GM23248 (cell line): ENCODE results near the gene DIABLO. TPM values are rescaled to one million over a fixed set of nuclear protein-coding genes. Genes with fewer than 3 reads are reported as not detected.

Experiments
- DNase-seq: peaks from one replicate; pipeline ENCODE4 v3.0.0-alpha.2; 2015
- H2AFZ ChIP-seq: fragments of 200-600 bp; sonication (generic); 2 replicates; pipeline ENCODE4 v1.6.1; 2016; ENCODE audit warnings: antibody characterized with exemption
- H3F3A ChIP-seq: fragments of 200-600 bp; sonication (generic); 2 replicates; pipeline ENCODE4 v1.6.1; 2016; ENCODE audit warnings: mild to moderate bottlenecking, antibody characterized with exemption, mixed run types; ENCODE audit not compliant: insufficient read depth
- H3K27ac ChIP-seq: fragments of 200-600 bp; sonication (generic); 2 replicates; pipeline ENCODE4 v1.5.1; 2016; ENCODE audit warnings: mild to moderate bottlenecking
- H3K27me3 ChIP-seq: fragments of 200-600 bp; sonication (generic); replicated peaks from 2 replicates; pipeline ENCODE4 v1.6.1; 2016; ENCODE audit warnings: mild to moderate bottlenecking; ENCODE audit not compliant: insufficient read depth
- H3K36me3 ChIP-seq: fragments of 200-600 bp; sonication (generic); 2 replicates; pipeline ENCODE4 v1.6.1; 2016; ENCODE audit warnings: low read depth, mild to moderate bottlenecking
- H3K4me1 ChIP-seq: fragments of 200-600 bp; sonication (generic); 2 replicates; pipeline ENCODE4 v1.6.1; 2016; ENCODE audit warnings: mild to moderate bottlenecking; ENCODE audit not compliant: insufficient read depth
- H3K4me2 ChIP-seq: fragments of 200-600 bp; sonication (generic); one replicate; pipeline ENCODE4 v1.6.1; 2016; ENCODE audit warnings: mild to moderate bottlenecking; ENCODE audit not compliant: unreplicated experiment
- H3K4me3 ChIP-seq: fragments of 200-600 bp; sonication (generic); 2 replicates; pipeline ENCODE4 v1.5.1; 2016; ENCODE audit warnings: mild to moderate bottlenecking
- H3K79me2 ChIP-seq: fragments of 200-600 bp; sonication (generic); 2 replicates; pipeline ENCODE4 v1.6.1; 2016; ENCODE audit warnings: mild to moderate bottlenecking; ENCODE audit not compliant: insufficient read depth
- H3K9ac ChIP-seq: fragments of 200-600 bp; sonication (generic); 2 replicates; pipeline ENCODE4 v1.6.1; 2016; ENCODE audit warnings: mild to moderate bottlenecking
- H3K9me2 ChIP-seq: fragments of 200-600 bp; sonication (generic); 2 replicates; pipeline ENCODE4 v1.6.1; 2016; ENCODE audit warnings: mixed run types, mild to moderate bottlenecking, moderate library complexity; ENCODE audit not compliant: insufficient read depth
- H3K9me3 ChIP-seq: fragments of 200-600 bp; sonication (generic); one replicate; pipeline ENCODE4 v1.6.1; 2017; ENCODE audit warnings: low read depth
- H4K20me1 ChIP-seq: fragments of 200-600 bp; sonication (generic); 2 replicates; pipeline ENCODE4 v1.6.0; 2016; ENCODE audit not compliant: insufficient read depth
- EZH2 ChIP-seq: fragments of 200-600 bp; sonication (generic); IDR thresholded peaks from 2 replicates; pipeline ENCODE4 v1.6.1; 2018; ENCODE audit warnings: antibody characterized with exemption, mild to moderate bottlenecking; ENCODE audit not compliant: insufficient read depth, poor library complexity, severe bottlenecking
- EZH2phosphoT487 ChIP-seq: fragments of 200-600 bp; sonication (generic); IDR thresholded peaks from 2 replicates; pipeline ENCODE4 v1.6.1; 2018; ENCODE audit warnings: antibody characterized with exemption, moderate library complexity, mild to moderate bottlenecking, low read depth; ENCODE audit not compliant: insufficient read depth
- WGBS, 2 experiments: methylation state at CpG; one replicate each; pipeline ENCODE4 v1.1.6; 2015 to 2017; ENCODE audit warnings: low lambda C conversion rate in 2 of 2, low coverage in 1 of 2; ENCODE audit errors: missing lambda C conversion rate in 2 of 2; 5-methylcytosine and 5-hydroxymethylcytosine counted together
- in situ Hi-C: fragments of 300-500 bp; cut with MboI; formaldehyde crosslinking; loops from 2 replicates; pipeline ENCODE4 v1.15.0; 2020
- polyA plus RNA-seq: library from polyadenylated mRNA; unstranded; fragments of >200 nt; fragmentation: Nextera tagmentation; extraction: Ambion mirVana; gene quantifications from 2 replicates; pipeline ENCODE4 v1.2.1, GENCODE V29; 2016
- total RNA-seq: library from RNA; depleted of rRNA; stranded (reverse); fragments of >200 nt; shearing (Covaris generic); gene quantifications from 2 replicates; pipeline ENCODE4 v1.2.3, GENCODE V29; 2014; rRNA removed

DIABLO gene
- total RNA-seq (45.4 and 50.6 TPM in 2 replicates), polyA plus RNA-seq (66.0 and 67.6 TPM in 2 replicates)

DNA sequence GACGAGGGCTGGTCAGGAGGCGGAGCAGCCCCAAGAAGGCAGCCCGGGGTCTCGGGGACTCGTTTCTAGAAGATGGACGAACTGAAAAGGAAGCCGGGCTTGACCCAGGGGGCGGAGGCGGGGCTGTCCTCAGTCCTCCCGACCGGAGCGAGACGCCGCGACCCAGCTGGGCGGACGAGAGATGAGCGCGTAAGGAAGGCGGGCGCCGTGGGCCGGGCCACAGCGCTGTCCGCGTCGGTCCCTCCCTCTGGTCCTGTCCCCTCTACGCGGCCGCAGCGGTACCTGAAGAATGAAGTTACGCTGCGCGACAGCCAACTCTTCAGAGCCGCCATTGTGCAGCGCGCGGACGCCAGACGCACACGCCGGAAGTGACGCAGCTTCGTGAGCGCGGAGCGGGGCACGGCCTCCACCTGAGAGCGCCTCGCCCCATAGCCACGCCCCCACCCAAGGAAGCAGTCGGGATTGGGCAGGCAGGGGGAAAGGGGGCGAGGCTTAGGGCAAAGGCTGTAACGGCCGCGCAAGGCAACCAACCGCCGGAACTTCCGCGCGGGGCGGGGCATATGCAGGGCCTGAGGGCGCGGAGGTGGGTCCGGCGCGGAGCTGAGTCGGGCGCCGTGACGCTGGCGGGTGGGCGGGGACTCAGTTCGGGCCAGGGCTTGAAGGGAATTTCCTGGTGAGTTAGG lies at the start of gene DIABLO:
Gene DIABLO, minus strand, starts transcription at position 370 of the 683 bp plus-strand sequence. Its CDS starts 38 bp downstream, at position 332.
- H3K9me3 ChIP-seq = no peaks in the 10 kb centered on the region
- peak within 1 kb of the TSS; percentile 88 for H3K4me3 ChIP-seq
- in situ Hi-C loops = no loop called here
- H3K4me2 ChIP-seq = peak within 1 kb of the TSS; percentile 69
- H3K79me2 ChIP-seq = peaks cover 47% of the 10 kb centered on the region
- no peaks in the 10 kb centered on the region for H3K27me3 ChIP-seq
- peak within 1 kb of the TSS; percentile 92 for H3K27ac ChIP-seq
- no peaks in the 10 kb centered on the region for H3K9me2 ChIP-seq
- H3K36me3 ChIP-seq = peaks cover 3% of the 10 kb centered on the region; the same call in 1 of the 2 replicates
- H3K4me1 ChIP-seq = peaks cover 15% of the 10 kb centered on the region; the same call in 1 of the 2 replicates
- H3F3A ChIP-seq = peaks cover 5% of the 10 kb centered on the region; the same call in 1 of the 2 replicates
- peak within 1 kb of the TSS; percentile 87 for H2AFZ ChIP-seq
- H3K9ac ChIP-seq = peak within 1 kb of the TSS; percentile 90
- DNase-seq = peak; percentile 100
- TF ChIP-seq EZH2 (no peak), EZH2phosphoT487 (no peak)
- no peaks in the 10 kb centered on the region for H4K20me1 ChIP-seq
- WGBS, 2 experiments = 0 to 1% methylated on average over 28 to 61 of the region's 74 CpGs

DNA sequence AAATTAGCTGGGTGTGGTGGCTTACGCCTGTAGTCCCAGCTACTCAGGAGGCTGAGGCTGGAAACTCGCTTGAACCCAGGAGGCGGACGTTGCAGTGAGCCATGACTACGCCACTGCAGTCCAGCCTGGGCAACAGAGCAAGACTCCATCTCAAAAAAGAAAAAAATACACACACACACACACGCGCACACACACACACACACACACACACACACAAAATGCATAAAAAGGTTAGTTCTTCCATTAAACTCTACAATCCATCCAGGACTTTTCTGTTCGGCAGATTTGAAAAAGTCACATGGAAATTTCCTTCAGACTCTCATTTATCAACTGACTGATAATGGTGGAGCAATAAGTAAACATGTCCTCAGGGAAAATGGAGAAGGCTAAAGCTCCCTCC lies 49.6 kb upstream of the DIABLO start:
- Histone ChIP-seq H3K9ac (no peak overlapping the region), H3K4me3 (no peak overlapping the region), H3K9me2 (no peaks in the 10 kb centered on the region), H2AFZ (no peak overlapping the region), H3K79me2 (no peaks in the 10 kb centered on the region), H3K36me3 (peaks cover 53% of the 10 kb centered on the region), H3K27me3 (no peaks in the 10 kb centered on the region), H4K20me1 (no peaks in the 10 kb centered on the region), H3K9me3 (no peaks in the 10 kb centered on the region), H3K27ac (no peak overlapping the region), H3K4me2 (no peak overlapping the region), H3K4me1 (no peaks in the 10 kb centered on the region), H3F3A (no peaks in the 10 kb centered on the region)
- WGBS, 2 experiments = 86 to 89% methylated on average over 8 of the region's 8 CpGs
- DNase-seq = no peak
- TF ChIP-seq EZH2phosphoT487 (no peak), EZH2 (no peak)
- in situ Hi-C loops = no loop called here

- H3K4me2 ChIP-seq = peak within 1 kb of the TSS; percentile 90
- no peaks in the 10 kb centered on the region for H3K9me3 ChIP-seq
- peak within 1 kb of the TSS; percentile 90 for H3K9ac ChIP-seq
- peaks cover 22% of the 10 kb centered on the region for H3K79me2 ChIP-seq
- peaks cover 10% of the 10 kb centered on the region for H3K36me3 ChIP-seq
- H3K27ac ChIP-seq = peak within 1 kb of the TSS; percentile 81
- H3F3A ChIP-seq = peaks cover 5% of the 10 kb centered on the region; the same call in 1 of the 2 replicates
- no peaks in the 10 kb centered on the region for H3K27me3 ChIP-seq
- peak within 1 kb of the TSS; percentile 94 for H3K4me3 ChIP-seq
- 1 to 2% methylated on average over 53 to 55 of the region's 56 CpGs for WGBS, 2 experiments
- H3K9me2 ChIP-seq = no peaks in the 10 kb centered on the region
- in situ Hi-C loops = no loop called here
- peaks cover 7% of the 10 kb centered on the region; the same call in 1 of the 2 replicates for H3K4me1 ChIP-seq
- H4K20me1 ChIP-seq = no peaks in the 10 kb centered on the region
- peak; percentile 98 for DNase-seq
- peak within 1 kb of the TSS; percentile 98 for H2AFZ ChIP-seq
- TF ChIP-seq EZH2 = no peak
- TF ChIP-seq EZH2phosphoT487 = no peak
Observed at GRCh38 chr12:122266230-122266901, 40.5 kb upstream of the DIABLO start, which contains the start of gene VPS33A. Gene VPS33A, minus strand, starts transcription at chr12:122266494. Its CDS starts 86 bp downstream, at chr12:122266408.

DNA sequence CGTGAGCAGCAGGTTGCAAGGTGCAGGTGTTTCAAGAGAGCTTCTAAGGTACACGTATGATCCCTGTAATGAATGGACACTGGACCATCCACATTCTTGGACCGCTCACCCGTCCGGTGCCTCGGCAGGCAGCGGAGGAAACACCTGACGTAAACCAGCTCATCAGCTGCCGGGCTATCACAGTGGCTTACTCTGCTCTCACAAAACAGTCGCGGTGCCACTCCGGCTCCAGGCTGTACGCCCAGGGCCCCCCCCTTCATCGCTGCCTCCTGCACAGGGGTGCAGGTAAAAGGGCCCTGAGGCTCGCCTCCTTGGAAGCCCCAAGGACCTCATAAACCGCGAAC lies 40.0 kb upstream of the DIABLO start:
- peak; percentile 61 for DNase-seq
- H3K79me2 ChIP-seq = peaks cover 22% of the 10 kb centered on the region
- TF ChIP-seq EZH2 = no peak
- TF ChIP-seq EZH2phosphoT487 = no peak
- 1 to 2% methylated on average over 17 of the region's 17 CpGs for WGBS, 2 experiments
- H3K9me2 ChIP-seq = no peaks in the 10 kb centered on the region
- H3K36me3 ChIP-seq = peaks cover 10% of the 10 kb centered on the region; the same call in 1 of the 2 replicates
- H4K20me1 ChIP-seq = no peaks in the 10 kb centered on the region
- H3K9me3 ChIP-seq = no peaks in the 10 kb centered on the region
- peak overlapping the region; percentile 98 for H2AFZ ChIP-seq
- peak overlapping the region; percentile 81 for H3K27ac ChIP-seq
- H3K27me3 ChIP-seq = no peaks in the 10 kb centered on the region
- H3K4me3 ChIP-seq = peak overlapping the region; percentile 94
- peaks cover 7% of the 10 kb centered on the region; the same call in 1 of the 2 replicates for H3K4me1 ChIP-seq
- peak overlapping the region; percentile 90 for H3K9ac ChIP-seq
- peaks cover 5% of the 10 kb centered on the region; the same call in 1 of the 2 replicates for H3F3A ChIP-seq
- H3K4me2 ChIP-seq = peak overlapping the region; percentile 90
- in situ Hi-C loops = no loop called here
